SK-N-DZ (cell line): ENCODE results near the gene AJM1.
"Not testable (repeated sequence)": the region's sequence is repeated elsewhere in the genome, so short reads cannot be mapped to it uniquely, and the experiment has no call there.

Experiments
- DNase-seq: peaks from one replicate; pipeline ENCODE4 v3.0.0-alpha.2; 2015; ENCODE audit warnings: low spot score

AJM1 gene

DNA sequence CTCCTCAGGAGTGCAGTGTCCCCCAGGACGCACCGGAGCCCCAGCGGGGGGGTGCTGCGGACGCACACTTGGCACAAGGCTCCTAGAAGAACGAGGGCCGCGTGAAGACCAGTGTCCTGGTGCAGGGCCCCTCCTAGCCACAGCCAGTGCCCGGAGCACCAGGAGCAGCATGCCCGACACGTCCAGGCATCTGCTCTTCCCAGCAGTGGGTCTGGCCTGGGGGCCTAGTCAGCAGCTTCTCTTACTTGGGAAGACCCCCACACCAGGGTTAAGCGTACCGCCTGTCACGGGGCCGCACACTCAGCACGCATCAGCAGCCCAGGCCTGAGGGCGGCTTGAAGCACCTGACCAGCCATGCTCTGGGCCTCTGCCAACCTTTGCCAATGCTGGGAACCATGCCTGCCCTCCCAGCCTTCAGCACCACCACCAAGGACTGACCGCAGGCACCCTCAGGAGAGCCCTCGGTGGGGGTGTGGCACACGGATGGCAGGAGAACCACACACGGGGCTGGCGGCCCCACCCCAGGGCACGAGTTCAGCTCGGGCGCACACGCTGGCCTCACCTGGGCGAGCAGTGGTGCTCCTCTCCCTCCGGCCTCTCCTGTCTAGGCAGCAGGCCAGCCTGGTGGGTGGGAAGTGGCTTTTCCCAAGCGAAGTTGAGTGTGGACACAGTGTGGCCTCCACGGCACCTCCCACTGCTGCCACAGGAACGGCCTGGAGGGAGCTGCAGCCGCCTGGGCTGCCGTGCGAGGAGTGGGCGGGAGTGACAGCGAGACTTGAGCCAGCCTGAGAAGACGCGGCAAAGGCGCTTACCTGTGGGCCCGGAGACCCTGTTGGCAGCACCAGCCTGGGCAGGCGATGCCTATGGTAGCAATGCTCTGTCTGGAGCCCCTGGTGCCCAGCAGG, 12.0 kb upstream of the AJM1 start:
- no peak for DNase-seq

DNA sequence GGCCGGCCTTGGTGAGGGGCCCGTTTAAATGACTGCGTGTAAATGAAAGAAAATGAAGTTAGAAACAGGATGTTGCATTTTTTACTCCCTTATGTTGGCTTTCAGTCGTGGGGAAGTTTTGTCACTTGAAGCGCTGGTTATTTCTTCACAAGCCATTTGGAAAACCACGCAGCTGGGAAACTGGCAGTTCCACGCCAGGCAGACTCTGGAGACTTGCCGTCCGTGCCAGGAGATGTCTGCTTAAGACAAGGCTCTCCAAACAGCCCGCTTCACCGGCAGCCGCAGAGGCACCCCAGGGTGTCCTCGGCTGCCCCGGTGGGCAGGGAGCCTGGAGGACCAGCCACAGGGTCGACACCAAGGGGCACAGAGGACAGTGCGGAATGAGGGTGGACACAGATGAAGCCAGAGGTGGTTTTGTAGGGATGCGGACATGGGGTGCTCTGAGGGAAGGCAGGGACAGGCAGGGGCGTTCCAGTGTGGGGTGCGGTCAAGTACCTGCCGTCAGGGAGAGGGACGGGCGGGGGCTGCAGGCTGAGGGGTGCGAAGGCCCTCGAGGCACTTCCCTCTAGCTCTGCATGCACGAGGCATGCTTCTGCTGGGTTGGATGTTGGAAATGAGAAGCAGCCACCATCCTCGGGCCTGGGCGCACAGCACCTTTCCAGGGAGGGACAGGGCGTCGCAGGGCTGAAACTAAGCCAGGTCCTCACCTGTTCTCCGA, 11.1 kb upstream of the AJM1 start:
- no peak for DNase-seq

DNA sequence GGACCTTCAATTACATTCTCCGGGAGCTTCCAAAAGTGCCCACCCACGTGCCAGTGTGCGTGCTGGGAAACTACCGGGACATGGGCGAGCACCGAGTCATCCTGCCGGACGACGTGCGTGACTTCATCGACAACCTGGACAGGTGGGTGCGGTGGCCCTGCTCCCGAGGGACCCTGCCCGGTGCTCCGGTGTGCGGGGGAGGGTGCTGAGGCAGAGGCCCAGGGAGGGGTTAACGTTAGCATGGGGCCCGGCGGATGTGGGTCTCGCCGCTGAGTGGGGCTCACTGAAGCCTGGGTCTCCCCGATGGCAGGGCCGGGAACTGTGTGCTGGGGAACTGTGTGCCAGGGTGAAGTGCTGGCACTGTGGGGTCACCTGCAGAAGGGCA, 10.6 kb upstream of the AJM1 start:
- DNase-seq, result no peak

DNA sequence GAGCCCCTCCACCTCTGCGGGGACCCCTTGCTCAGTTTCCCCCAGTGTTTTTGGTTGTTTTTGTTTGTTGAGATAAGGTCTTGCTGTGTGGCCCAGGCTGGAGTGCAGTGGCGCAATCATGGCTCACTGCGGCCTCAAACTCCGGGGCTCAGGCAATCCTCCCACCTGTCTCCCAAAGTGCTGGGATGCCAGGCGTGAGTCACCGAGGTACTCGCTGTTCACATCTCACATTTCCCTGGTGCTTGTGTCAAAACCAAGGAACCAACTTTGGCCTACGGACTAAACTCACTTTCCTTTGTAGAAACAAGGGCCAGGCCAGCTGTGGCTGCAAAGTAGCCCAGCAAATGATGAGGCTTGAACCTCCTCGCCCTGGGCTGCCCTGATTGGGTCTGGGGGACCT, 9.7 kb upstream of the AJM1 start:
- no peak for DNase-seq

DNA sequence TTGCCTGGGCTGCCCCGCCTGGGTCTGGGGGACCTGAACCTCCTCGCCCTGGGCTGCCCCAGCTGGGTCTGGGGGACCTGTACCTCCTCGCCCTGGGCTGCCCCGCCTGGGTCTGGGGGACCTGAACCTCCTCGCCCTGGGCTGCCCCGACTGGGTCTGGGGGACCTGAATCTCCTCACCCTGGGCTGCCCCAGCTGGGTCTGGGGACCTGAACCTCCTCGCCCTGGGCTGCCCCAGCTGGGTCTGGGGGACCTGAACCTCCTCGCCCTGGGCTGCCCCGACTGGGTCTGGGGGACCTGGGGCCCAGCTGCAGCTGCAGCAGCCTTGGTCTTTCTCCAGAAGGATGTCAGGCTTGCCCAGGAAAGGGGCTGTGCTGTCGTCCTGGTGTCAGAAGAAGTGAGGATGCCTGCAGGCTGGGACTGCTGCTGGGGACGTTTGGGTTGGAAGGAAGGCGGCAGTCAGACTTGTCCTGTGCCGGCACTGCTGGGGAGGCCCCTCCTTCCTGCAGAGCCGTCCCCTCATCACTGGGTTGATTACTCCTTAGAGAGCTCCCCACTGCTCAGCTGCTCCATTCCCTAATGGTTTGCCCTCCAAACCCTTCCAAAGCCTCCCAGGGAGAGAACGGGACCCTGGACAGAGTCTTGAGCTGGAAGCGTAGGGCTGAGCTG, 8.8 kb upstream of the AJM1 start:
- DNase-seq, result not testable (repeated sequence)

DNA sequence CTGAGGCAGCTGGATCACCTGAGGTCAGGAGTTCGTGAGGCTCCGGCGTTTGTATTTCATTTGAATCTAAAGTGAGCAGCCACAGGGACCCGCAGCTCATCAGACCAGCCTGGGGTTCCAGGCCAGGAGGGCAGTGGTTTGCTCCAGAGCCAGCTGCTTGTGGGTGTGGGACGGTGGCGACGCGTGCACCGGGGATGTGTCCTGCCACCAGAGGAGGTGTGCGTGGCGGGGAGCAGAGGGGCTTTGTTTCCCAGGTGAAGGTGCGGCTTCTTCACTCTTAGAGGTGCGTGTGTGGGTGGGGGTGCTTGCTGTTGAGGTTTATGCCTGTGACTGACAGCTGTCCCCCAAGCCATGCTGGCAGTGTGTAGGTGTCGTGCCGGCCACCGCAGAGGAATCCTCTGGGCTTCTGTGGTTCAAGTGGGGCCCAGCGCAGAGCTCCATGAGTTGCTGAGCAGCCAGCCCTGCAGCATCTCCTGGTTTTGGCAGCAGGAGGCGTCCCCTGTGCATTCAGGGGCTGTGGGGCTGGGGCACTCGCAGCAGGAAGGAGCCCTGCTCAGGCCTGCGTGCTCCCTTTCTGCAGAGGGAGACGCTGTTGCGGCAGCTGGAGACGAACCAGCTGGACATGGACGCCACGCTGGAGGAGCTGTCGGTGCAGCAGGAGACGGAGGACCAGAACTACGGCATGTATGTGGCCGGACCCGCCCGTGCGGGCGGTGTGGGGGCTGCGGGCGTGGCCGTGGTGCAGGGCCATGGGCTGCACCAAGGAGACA, 6.9 kb upstream of the AJM1 start:
- no peak for DNase-seq

DNA sequence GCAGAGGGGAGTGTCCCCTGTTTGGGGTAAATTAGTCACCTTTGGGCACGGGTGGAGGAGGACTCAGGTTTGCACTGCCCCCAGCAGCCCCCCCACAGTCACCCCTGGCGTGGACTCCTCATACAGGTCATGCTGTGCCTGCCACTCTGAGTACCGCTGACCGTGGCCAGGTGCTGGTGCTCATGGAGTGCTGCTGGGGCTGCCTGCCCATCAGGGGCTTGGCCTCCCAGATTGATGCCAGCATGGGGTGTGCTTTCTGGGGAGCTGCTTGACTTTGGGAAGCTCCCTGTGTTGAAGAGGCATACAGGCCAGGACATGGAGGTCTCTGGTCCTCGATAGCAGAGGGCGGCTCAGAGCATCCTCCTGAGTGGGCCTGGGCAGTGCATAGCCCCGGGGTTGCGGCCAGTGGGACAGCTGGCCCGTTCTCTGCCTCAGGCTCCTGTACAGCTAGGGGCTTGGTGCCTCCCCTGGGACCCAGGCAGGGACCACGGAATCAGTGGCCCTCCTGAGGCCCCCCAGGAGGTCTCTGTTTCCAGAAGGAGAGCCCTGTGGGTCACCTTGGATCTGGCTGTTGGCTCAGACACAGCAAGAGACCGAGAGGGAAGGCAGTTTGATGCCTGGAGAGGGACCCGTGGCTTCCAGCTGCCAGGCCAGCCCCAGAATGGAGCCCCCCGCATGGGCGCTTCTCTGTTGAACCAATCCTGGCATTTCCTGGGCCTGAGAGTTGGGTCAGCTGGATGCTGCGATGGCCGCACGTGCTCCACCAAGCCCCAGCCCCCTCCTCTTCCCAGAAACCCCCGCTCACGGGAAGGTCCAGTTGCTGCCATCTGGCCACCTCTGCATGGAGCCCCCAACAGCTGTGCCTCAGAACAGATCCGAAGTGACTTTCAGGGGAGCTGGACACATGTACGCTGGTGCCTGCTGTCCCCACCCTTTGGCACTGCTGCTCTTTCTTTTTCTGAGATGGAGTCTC, 6.1 kb upstream of the AJM1 start:
- no peak for DNase-seq

DNA sequence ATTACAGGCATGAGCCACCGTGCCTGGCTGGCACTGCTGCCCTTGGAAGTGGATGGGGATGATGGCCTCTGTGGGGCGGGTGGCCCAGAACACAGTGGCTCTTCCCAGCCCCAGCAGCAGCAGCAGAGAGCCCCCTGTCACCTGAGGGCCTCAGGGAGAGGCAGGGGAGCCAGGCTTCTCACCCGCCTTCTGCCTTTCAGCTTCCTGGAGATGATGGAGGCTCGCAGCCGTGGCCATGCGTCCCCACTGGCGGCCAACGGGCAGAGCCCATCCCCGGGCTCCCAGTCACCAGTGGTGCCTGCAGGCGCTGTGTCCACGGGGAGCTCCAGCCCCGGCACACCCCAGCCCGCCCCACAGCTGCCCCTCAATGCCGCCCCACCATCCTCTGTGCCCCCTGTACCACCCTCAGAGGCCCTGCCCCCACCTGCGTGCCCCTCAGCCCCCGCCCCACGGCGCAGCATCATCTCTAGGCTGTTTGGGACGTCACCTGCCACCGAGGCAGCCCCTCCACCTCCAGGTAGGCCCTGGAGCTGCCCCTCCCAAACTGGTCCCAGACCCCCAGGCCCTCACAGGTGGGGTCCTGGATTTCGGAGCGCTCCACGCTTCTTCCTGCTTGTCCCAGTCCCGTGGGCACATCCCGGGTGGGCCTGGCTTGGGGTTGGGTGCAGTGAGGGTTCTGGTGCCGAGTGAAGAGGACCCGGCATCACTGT, 5.0 kb upstream of the AJM1 start:
- no peak for DNase-seq

DNA sequence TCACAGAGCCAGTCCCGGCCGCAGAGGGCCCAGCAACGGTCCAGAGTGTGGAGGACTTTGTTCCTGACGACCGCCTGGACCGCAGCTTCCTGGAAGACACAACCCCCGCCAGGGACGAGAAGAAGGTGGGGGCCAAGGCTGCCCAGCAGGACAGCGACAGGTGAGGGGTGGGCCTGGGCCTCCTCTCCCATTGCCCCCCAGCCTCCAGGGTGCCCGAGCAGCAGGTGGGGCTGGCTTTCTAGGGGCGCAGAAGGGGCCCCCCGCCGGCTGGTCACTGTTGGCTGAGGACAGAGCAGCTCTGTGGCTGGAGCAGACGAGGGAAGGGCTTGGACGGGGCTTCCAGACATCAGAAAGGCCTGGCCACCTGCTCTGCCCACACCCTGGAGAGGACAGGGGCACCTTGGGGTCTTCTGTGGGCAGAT, 4.4 kb upstream of the AJM1 start:
- not testable (repeated sequence) for DNase-seq

DNA sequence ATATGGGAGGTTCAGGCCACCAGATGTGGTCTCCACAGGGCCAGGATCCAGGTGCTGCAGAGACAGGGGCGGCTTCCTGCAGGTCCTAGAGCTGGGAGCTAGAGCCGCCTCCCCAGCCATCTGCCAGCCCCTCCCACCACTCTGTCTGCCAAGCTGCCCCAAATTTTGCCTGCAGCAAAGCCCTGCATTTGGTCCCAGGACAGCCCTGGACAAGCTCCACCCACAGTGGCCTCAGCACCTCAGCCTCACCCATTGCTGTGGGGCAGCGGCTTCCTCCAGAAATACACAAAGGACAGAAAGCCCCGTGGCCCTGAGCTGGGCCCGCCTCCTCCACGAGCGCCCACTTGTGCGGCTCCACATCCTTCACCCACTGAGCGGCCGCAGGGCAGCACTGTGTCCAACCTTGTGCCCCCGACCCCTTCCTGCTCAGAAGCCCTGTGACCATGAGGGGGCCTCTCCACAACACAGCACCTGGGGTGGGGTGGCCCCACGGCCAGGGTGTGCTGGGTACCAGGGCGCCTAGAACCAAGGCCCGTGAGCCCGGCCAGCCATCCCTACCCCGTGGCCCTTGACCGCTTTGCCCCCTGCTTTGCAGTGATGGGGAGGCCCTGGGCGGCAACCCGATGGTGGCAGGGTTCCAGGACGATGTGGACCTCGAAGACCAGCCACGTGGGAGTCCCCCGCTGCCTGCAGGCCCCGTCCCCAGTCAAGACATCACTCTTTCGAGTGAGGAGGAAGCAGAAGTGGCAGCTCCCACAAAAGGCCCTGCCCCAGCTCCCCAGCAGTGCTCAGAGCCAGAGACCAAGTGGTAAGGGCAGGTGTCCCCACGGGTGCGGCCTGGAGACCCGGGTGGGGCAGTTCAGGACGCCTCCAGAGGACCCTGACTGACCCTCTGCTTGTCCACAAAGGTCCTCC, 3.7 kb upstream of the AJM1 start:
- DNase-seq, result no peak

DNA sequence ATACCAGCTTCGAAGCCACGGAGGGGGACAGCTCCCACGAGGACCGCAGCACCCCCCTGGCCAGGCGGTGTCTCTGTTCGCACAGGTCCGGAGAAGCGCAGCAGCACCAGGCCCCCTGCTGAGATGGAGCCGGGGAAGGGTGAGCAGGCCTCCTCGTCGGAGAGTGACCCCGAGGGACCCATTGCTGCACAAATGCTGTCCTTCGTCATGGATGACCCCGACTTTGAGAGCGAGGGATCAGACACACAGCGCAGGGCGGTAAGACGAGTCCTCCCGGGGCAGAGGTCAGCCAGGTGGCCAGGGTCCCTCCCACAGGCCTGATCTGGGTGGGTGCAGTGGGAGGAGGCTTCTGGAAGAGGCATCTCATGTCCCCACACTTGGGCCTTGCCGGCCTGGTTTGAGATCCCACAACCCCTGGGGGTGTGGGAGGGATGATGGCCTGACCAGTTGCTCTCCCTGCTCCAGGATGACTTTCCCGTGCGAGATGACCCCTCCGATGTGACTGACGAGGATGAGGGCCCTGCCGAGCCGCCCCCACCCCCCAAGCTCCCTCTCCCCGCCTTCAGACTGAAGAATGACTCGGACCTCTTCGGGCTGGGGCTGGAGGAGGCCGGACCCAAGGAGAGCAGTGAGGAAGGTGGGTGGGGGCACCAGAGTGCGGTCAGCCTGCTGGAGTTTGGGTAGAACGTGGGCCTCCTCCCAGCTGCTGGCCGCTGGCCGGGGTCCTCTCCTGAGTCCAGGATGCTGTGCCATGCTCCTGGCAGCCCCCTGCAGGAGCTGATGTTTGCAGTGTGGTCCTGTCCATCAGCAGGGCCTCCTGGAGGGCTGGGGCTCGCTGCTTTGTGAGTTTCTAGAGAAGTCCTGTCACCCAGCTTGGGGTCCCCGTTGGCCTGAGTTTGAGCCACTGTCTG, 2.8 kb upstream of the AJM1 start:
- no peak for DNase-seq

DNA sequence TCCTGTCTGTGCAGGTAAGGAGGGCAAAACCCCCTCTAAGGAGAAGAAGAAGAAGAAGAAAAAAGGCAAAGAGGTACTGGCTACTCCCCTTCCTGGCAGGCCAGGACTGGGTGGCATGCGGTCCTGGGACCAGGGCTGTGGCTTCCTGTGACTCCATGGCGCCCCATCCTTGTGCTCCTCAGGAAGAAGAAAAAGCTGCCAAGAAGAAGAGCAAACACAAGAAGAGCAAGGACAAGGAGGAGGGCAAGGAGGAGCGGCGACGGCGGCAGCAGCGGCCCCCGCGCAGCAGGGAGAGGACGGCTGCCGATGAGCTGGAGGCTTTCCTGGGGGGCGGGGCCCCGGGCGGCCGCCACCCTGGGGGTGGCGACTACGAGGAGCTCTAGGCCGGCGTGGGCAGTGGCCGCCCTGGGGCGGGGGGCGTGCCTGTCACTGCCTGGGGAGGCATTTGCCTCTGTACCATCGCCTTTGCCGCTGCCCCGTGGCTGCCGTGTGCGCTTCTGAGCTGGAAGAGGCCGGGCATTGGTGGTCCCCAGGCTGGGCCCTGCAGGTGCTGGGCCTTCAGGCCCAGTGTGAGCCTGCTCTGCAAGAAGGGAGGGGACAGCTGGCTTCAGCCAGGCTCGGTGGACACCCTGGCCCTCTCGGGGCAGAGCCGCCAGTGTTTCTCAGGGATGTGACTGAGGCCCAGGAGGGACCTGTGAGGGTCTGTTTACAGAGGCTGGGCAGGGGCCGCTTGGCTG, 2.0 kb upstream of the AJM1 start:
- no peak for DNase-seq

DNA sequence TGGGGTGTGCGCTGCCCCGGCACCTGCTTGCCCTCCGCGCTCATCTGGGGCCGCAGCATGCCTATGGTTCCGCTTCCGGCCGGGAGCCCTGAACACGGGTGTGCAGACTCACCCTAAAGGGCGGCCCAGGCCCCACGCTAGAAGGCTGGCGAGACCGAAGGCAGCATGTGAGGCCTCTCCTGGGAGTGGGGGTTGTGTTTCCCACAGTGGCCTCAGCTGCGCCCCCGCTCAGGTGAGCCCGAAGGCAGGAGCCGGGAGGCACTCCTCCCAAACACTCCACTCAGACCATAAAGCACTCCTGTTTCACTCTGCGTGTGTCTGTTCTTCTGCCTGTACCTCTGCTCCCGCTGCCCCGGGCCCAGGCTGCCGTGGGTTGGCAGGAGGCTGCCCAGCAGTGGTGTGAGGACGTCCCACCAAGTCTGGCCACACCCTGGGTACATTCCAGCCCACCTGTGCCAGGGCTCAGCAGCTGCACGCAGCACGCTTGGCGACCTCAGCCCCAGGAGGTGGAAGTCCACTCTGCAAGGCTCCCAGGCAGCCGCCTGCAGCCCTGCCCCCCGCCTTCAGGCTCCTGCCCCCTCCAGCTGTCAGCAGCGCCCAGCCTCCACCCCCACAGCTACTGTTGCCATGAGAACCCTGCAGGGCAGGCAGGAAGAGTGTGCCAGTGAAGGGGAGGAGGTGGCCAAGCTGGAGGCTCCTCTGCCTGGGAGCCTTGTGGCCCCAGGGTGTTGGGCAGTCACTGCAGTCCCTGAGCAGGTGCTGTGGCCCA, 1.2 kb upstream of the AJM1 start:
- peak; percentile 65 for DNase-seq

DNA sequence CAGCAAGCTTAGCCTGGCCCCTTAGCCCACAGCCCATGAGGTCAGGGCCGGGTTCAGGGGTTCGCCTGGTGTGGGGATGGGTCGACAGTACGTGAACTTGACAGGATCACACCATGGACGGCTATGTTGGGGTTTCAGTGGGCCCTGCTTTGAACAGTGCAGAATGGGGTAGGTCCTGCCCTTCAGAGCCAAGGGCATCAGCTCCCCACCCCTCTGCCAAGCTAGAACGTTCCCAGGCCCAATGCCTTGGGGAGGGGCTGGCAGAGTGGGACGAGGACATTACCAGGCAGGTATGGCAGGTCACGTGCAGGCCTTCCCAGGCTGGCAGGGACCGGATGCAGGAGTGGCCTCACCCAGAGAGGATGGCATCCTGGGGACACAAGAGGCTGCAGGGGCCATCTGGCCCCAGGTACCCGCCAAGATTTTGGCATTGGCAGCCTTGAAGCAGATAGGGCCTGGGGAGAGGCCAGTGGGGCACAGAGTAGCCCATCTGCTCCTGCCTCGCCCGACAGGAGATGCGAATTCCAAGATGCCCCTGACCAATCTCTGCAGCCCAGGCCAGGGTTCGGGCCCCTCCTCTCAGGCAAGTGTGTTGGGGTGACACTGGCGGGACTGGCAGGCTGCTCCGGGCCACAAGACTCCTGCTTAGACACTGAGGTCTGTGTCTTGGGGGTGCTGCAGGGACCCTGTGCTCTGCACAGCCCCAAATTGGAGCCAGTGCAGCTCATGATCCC, 465 bp upstream of the AJM1 start:
- not testable (repeated sequence) for DNase-seq

DNA sequence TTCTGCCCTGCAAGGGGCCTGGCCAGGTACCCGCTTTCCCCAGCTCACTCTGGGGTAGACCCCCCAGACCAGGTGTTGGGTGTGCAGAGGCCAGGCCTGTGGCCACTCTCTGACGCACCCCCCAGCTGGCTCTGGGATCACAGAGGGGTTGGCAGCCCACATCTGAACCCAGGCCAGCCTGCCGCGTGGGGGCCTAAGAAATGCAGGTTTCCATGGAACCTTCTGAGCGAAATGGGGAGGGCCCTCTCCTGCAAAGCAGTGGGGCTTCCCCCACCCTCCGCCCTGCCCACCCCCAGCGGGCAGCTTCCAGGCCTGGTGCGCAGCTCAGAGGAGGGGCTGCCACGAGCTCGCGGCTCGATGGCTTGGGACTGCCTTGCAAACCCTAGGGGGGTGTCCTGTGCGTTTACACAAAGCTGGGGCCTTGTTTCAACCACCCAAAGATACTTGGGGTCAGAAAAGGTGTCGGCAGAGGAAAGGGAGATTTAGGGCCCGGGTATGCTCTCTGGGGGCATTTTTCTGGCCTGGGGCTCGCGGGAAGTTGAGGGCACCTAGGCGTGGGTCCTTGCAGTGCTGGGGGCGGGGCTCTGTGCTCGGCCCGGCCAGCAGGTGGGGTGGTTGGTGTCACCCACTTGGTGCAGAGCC, 1.0 kb downstream of the AJM1 start:
- not testable (repeated sequence) for DNase-seq
